GM21576 (cell line): ENCODE results near the gene ANAPC16.
"Not testable (repeated sequence)": the region's sequence is repeated elsewhere in the genome, so short reads cannot be mapped to it uniquely, and the experiment has no call there.

Experiments used
- ATAC-seq: cut with Tn5 transposase; IDR thresholded peaks from one replicate; pipeline ENCODE4 v1.9.1; 2021; ENCODE audit warnings: mild to moderate bottlenecking, moderate library complexity; ENCODE audit not compliant: unreplicated experiment

Gene ANAPC16

GRCh38 chr10:72277340-72277995, 61.7 kb downstream of the ANAPC16 start:
- no peak for ATAC-seq

GRCh38 chr10:72277996-72278667, 62.3 kb downstream of the ANAPC16 start:
- ATAC-seq, result no peak

DNA sequence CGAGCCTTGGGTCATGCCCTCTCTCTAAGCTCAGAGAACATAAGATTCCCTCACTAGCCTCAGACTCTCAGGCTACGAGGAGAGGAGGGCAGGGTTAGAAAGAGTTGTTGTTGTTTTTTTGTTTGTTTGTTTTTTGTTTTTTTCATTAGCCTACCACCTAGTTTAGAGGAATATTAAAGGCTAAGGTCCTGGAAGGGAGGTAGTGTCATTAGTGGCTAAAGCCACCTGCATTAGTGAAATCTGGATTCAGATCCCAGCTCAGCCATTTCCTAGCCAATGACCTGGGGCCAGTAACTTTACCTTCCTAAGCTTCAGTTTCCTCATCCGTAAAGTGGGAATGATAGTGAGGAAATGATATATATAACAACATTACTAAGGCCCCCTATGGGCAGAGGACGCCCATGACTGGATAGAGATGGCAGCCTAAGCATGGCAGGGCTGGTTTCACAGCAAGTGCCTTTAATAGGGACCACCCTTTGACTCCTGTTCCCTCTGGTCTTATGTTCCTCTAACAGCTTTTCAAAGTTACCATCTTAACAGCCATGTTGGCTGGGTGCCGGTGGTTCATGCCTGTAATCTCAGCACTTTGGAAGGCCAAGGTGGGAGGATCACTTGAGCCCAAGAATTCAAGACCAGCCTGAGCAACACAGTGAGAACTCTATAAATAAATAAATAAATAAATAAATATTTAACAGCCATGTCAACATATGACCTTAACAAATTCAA, 63.0 kb downstream of the ANAPC16 start:
- no peak for ATAC-seq

DNA sequence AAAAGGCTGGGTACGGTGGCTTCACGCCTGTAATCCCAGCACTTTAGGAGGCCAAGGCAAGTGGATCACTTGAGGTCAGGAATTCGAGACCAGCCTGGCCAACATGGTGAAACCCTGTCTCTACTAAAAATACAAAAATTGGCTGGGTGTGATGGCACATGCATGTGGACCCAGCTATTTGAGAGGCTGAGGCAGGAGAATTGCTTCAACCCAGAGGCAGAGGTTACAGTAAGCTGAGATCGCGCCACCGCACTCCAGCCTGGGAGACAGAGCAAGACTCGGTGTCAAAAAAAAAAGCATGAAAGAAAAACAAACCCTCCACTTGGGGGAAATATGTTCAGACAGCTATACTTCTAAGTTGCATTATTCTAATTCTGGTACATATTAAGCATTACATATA, 63.8 kb downstream of the ANAPC16 start:
- not testable (repeated sequence) for ATAC-seq

DNA sequence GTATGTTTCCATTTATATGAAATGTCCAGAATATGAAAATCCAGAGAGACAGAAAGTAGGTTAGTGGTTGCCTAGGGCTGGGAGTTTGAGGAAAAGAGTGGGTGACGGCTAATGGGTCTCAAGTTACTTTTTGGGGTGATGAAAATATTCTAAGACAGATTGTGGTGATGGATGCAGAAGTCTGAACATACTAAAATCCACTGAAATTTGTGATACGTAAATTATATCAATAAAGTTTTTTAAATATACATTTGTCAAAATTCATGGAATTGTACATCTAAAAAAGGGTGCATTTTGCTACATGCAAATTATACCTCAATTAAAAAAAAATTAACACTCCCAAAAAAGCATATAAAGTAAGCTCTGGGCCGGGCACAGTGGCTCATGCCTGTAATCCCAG, 67.3 kb downstream of the ANAPC16 start:
- no peak for ATAC-seq
